GM18861 (cell line): ENCODE results near the gene TAS2R60.
A peak's percentile ranks its signal among the peaks of the same experiment; 100 is the strongest.
"Not testable (repeated sequence)": the region's sequence is repeated elsewhere in the genome, so short reads cannot be mapped to it uniquely, and the experiment has no call there.

Experiments used
- ATAC-seq: cut with Tn5 transposase; IDR thresholded peaks from one replicate; pipeline ENCODE4 v1.9.1; 2021; ENCODE audit not compliant: unreplicated experiment

The TAS2R60 gene

DNA sequence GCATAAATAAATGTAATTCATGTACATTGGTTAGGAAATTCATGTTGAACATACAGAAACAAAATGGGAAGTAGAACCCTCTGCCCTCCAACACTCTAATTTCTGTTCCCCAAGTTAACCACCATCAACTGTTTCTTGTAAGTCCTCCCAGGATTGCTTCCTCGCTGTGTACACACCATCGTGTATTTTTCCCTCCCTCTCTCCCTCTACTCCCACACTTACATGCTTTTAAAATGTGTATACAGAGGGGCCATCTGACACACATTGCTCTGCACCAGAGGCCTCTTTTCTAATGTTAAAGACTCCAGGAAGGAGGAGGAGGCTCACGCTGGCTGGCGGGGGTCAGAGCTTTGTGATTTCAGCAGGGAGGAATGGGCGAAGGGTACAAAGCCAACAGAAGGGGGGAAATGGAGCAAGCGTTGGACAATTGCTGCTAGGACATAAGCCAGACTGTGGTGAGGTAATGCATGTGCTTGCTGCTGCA, 32.7 kb upstream of the TAS2R60 start:
- ATAC-seq = no peak

DNA sequence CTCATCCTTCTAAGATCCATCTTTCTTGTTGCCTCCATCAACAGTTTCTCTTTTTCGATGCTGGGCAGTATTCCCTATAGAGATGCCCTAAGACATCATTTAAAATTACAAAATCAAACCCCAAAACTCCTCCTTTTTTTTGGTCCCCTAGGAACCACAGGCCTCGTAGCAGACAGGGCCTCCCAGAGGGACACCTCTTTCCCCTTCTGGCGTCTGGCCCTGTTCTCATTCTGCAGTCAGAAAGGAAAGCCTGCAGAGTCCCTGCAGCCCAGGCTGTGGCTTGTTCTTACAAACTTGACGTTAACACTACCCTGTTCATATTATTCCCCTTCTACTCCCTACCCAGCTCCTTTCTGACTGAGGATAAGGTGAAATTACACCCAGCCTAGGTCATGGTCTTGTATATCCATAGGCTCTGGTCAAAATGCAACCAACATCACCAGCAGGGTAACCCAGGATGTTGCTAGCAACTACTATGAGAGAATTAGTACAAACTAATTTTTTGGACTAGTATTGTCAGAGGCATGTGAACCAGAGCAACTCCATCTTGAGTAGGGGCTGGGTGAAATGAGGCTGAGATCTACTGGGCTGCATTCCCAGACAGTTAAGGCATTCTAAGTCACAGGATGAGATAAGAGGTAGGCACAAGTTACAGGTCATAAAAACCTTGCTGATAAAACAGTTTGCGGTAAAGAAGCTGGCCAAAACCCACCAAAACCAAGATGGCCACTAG, 31.1 kb upstream of the TAS2R60 start:
- no peak for ATAC-seq

DNA sequence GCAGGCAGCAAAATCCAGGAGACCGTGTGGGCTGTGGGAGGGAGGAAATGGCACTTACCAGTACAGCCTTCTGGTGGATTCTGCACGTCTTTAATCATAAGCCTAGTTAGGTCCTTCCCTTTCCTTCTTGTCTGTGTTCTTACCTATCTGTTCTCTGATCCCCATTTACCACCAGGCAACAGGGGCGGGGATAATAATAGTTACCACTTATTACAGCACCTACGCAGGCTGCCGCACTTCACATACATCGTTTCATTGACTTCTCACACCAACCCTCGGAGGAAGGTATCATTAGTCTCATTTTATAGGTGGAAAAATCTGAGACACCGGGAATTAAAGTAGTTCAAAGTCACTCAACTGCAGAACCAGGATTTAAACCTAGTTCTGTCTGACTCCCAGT, 30.1 kb upstream of the TAS2R60 start:
- no peak for ATAC-seq

DNA sequence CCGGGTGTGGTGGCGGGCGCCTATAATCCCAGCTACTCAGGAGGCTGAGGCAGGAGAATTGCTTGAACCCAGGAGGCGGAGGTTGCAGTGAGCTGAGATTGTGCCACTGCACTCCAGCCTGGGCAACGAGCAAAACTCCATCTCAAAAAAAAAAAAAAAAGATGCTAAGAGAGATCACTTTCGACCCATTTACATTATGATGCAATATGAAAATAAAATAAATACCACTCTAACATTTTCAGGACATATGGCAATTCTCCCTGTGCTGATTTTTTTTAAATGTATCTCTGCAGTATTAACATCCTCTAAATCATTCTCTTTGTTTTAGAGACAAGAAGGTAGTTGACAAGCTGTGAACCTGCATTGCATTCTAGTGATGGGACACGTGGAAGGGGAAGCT, 28.0 kb upstream of the TAS2R60 start:
- ATAC-seq = not testable (repeated sequence)

DNA sequence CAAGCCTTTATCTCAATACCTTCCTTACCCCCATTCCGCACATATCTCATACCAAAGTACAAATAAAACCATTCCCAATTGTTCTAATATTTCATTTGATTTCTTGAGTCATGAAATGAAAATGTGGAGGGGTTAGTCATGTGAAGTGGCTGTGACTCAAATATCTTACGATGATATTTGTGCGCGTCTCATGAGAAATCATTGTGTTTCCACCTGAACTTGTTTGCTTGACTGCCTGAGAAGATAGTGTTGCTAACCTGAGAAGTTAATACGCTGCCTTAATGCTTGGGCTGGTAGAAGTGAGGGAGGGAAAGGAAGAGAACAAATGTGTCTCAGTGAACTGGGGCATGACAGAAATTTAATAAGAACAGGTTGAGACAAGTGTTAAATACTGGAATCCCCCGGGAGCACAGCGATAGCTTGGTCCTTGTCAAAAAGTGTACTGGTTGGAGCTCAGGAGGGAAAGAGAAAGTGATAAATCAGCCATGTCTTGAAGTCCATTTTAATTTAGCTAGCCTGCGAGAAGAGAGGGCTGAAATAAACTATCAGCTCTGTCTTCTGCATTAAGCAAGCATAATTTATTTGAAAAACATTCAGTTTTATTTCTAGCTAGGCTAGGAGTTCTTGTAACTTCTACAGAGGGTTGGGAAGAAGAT, 27.4 kb upstream of the TAS2R60 start:
- no peak for ATAC-seq

DNA sequence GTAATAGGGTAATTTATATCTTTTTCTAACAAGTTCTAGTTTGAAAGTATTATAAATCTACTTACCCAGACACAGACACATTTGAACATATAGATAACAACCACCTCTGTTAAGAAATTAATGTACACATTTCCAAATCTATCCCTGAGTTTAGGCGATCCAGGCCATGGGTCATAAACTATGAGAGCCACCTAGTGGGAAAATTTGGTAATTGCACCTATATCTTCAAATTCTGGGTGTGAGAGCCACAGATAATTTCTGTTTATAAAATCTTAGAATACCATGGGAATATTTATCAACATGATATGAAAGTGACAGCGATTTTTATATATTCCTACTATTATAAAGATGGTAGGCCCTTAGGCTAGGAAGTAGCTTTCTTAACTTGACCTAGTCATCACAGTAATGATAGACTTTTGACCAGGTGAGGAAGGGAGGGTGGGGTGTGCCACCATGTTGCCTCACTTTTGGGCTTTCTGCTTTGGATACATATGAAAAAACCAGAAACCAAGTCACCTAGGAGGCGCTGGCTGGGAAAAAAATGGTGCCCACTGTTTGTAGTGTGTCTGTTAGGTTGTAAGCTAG, 26.6 kb upstream of the TAS2R60 start:
- ATAC-seq = peak; percentile 54

DNA sequence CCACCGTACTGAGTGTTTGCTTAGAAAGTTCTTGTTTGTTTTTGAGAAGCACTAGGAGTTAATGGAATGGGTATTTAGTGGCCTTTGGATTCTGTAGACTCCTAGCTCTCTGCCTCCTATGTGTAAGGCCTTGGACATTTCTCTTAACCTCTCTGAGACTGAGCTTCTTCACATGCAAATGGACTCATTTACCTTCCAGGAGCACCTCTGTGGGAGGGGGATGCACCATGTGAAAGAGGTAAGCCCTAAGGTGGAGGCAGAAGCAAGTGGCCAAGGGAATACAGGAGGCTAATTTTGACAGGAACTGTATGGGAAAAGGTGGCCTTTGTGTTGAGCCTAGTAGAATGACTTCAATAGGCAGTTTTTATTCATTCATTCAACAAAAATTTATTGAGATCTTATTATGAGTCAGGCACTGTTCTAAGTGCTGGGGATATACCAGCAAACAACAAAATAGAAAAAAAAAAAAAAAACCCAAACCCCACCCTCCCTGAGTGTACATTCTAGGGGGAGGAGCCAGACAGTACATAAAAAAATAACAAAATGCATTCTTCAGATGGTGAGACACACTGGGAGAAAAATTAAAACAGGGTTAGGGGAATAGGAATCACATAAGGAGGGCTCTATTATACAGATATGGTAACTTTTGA, 25.4 kb upstream of the TAS2R60 start:
- ATAC-seq = no peak

DNA sequence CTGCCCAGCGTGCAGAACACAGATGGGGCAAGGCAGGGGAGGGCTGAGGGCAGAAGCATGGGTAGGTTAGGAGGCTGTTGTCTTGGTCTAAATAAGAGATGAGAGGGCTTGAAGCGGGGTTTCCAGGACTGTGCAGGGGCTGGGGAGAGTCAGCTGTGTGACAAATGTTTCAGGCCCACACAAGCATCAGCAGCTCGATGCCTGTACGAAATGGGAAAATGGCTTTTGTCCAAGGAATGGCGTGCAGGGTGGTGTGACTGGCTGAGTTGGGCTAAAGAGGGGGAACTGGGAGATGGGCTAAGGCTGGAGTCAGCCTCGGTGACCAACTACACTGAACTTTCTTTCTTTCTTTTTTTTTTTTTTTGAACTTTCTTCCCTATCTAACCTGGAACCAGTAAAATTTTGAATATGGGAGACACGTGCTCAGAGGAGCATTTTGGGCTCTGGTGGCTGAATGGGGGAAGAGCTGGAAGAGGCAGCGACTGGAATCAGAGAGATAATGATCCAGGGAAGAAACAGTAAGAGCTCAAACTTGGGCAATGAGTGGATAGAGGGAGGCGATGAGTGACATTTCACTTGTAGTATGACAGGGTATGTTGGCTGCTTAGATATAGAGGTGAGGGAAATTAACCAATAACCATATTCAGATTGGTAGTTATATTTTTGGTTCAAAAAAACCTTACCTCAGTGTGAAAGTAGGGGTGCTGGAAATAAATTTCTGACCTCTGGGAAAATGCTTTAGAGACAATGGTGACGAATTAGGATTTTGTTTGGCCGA, 24.4 kb upstream of the TAS2R60 start:
- no peak for ATAC-seq

DNA sequence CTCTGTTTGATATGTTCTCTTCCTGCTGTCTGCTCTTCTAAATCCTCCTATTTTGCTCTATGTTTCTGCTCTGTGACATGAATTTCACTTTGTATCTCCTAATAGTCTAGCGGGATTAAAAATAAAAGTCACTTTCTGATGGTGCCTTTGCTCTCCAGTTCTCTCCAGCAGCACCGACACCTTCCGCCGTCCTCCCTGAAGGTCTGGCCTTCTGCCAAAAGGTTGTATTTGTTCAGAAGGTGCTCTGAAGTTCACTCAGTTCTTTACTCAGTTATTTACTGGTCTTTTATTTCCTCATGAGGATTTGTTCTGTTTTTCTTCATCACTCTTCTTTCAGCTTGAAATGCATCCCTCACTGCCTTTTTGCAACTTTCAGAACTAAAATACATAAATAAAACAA, 23.4 kb upstream of the TAS2R60 start:
- no peak for ATAC-seq

DNA sequence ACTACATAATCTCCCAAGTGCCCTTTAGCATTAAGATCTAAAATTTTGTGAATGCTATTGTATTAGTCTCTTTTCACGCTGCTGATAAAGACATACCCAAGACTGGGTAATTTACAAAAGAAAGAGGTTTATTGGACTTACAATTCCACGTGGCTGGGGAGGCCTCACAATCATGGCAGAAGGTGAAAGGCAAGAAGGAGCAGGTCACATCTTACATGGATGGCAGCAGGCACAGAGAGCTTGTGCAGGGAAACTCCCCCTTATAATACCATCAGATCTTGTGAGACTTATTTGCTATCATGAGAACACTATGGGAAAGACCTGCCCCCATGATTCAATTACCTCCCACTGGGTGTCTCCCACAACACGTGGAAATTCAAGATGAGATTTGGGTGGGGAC, 22.6 kb upstream of the TAS2R60 start:
- ATAC-seq = not testable (repeated sequence)

DNA sequence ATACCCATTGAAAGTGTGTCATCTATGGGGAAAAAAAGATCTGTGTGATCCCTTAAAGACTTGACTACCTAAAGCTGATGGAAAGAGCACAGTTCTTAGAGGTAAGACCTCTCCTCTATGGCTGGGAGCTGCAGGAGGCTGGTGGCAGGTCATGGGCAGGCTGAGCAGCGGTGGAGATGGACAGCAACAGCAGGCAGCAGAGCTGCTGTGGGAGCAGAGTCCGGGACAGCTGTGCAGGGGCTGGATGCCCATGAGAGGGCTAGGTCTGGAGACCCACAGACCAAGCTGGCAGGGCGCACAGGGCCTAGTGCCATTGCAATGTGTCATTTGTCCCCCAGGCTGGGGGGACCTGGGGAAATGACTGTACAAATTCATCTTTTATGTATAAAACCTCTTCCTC, 21.2 kb upstream of the TAS2R60 start:
- ATAC-seq = no peak

DNA sequence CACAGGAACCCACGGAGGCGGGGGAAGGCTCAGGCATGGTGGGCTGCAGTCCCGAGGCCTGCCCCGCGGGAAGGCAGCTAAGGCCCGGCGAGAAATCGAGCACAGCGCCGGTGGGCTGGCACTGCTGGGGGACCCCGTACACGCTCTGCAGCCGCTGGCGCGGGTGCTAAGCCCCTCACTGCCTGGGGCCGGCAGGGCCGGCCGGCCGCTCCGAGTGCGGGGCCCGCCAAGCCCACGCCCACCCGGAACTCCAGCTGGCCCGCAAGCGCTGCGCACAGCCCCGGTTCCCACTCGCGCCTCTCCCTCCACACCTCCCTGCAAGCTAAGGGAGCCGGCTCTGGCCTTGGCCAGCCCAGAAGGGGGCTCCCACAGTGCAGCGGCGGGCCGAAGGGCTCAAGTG, 18.8 kb upstream of the TAS2R60 start:
- ATAC-seq = not testable (repeated sequence)

DNA sequence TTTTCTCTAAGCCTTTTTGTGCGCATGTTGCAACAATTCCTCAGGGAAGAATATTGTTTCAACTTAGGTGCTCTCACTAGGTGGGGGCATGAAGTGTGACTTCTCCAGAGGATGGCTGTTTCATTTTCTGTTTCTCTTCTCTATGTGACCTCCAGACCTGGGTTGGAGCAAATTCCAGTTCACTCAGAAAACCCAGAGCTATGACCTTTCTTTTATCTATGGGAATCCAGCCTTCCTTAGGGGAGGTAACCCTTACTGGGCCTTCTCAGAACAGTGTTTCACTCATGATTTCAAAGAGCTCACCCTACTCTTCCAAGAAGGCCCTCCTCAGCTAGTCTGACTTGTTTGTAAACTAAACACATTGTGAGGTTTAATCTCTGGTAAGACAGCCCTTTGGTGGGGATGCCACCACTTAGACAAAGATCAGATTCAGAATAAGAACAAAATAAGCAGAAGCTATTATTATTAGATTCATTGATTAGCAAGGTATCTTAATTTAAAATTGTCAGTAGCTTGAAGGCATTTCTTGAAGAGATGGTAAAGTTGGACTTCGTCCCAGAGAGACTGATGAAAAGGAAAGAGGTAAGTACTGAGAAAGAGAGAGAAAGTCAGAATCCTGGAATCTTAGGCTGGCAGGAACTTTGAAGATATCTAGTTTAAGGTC, 16.6 kb upstream of the TAS2R60 start:
- ATAC-seq = no peak

DNA sequence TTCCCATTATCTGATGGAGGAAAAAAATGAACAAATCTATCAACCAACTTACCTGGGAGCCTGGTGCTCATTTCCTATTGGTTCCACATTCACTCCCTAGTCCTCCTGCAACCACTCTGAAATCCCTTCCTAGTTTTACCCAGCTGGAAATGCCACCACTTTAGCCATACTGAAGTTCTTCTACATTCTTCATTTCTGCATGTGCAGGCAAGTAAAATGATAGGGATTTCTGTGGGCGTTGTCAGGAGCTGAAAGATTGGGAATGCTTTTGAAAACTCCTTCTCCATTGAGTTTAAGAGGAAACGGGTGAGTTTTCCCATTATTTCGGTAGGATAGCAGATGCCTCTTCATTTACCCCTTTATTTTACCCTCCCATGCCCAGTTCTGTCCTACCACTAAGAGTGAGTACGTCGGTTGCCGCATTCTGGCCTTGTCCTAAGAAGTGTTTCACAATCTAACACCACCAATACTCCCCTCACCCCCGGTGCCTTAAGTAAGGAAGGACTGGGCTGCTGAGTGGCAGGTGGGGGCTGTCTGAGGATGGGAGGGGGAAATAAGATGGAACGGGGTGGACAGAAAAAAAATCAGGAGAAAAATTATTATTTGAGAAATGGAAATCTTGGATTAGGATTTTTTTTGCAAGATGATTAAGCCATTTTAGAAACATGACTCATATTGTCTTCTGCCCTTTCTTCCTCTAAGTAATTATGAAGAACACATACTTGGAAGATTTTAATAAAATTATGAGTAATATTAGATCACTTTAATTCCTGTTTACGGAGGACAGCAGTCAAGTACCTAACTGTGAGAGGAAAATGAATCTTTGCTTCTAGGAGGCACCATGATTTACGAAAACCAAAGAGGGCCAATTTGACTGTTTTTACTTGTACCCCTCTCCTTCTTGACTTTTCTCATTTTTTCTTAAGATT, 13.2 kb upstream of the TAS2R60 start:
- ATAC-seq = no peak

DNA sequence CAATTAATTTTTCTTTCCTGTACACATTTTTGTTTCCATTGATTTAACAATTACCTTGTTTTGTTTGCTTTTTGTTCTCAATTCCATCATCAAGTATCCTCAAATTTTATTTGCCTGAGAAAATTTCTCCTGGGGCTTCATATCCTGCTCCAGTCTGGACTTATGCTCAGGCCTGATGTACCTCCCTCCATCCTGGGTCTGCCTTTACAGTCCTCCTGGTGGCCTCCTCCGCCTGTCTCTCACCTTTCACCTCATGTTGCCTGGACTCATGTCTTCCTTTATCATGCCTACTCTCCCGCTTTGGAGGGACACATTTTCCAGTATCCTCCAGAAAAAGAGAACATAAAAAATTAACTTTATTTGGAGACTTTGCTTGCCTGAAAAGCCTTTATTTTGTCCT, 12.1 kb upstream of the TAS2R60 start:
- no peak for ATAC-seq

DNA sequence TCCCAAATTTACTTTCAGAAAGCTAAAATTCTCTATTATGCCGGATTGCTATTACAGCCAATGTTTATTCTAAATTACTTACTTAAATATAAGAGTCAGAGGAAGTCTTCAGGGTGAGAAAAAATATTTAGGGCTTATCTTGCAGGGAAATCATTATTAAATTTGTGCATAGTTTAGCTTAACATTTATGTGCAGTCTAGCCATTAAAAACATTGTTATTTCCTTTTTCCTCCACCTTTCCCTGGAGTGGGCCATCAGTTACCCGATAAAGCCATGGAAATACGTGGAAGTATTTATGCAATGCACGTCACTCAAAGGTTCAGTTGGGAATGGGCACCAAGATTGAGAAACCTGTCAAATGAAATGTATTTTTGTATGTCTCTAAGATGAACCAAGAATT, 9.5 kb upstream of the TAS2R60 start:
- ATAC-seq = no peak

DNA sequence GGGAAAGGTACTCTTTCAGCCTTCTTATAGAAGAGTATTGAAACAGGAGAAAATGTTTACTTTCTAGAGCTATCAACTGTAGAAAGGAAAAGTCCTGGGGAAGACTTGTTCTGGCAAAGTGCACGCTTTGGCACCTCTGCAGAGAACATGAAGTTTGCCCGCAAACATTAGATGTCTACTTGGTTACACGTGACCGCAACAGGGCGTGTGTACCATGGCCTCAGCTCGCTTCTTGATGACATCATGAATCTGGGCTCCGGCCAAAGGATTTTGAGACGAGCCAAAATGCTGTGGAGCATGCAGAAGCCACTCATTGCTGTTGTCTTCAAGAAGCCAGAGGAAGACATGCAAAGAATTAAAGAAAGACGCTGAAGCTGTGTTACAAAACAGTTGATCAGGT, 8.6 kb upstream of the TAS2R60 start:
- no peak for ATAC-seq

DNA sequence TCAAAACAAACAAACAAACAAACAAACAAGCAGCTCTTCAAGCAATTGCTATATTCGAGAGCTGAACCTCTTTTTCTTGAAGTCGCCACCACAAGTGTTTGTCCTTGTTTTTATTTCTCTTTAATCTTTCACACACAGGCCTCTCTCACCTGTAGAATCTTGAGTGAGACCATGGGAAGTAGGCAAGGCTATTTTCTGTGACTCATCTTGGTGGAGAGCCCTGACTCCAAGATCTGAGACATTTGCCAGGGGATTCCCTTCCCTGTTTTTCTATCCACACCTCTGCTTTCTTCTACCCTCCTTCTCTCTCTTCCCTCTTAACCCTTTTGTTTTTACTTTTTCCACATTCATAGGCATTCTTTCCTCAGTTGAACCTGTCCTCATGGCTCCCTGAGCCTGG, 8.0 kb upstream of the TAS2R60 start:
- ATAC-seq = no peak

DNA sequence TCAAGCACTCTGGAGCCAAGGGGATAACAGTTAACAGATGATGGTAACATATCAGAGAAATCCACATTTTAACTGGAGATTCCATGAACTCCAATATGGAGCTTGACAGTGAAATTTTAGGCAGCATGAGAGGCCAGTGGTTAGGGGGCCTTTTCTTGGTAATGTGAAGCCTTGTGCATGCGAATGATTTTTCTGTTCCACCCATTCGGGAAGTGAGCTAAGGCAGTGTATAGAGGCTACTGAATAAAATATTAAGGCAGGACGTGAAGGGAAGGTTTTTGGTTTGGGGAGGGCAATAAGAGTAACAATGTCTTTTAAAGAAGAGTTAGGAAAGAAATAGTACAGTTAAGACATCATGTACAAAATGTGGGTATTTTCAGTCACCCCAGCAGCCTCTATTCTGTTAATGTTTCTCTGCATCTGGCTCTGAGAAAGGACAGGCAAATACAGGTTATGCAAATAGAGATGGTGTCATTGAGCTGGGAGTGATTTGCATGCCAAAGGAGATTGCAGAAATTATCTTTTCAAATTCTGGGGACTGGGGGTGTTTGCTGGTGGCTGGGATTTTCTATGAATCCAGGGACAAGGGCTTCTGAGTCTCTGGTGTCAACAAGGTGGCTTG, 6.8 kb upstream of the TAS2R60 start:
- ATAC-seq = peak; percentile 92
